Choroid plexus epithelial cell (primary cell): ENCODE results near the gene TMEM8B.
A peak's percentile ranks its signal among the peaks of the same experiment; 100 is the strongest.

ENCODE experiments used
- DNase-seq: peaks from one replicate; pipeline ENCODE4 v3.0.0-alpha.2; 2010; ENCODE audit warnings: low read depth
- H3K4me3 ChIP-seq: 2 replicates; pipeline ENCODE4 v1.5.1; 2011; ENCODE audit warnings: low read depth, mild to moderate bottlenecking, control low read depth, low read length, moderate library complexity
- CTCF ChIP-seq: conservative IDR thresholded peaks from 2 replicates; pipeline ENCODE4 v1.5.1; 2011; ENCODE audit warnings: low read depth, mild to moderate bottlenecking, control low read depth, inconsistent platforms, low read length, moderate library complexity

The TMEM8B gene

DNA sequence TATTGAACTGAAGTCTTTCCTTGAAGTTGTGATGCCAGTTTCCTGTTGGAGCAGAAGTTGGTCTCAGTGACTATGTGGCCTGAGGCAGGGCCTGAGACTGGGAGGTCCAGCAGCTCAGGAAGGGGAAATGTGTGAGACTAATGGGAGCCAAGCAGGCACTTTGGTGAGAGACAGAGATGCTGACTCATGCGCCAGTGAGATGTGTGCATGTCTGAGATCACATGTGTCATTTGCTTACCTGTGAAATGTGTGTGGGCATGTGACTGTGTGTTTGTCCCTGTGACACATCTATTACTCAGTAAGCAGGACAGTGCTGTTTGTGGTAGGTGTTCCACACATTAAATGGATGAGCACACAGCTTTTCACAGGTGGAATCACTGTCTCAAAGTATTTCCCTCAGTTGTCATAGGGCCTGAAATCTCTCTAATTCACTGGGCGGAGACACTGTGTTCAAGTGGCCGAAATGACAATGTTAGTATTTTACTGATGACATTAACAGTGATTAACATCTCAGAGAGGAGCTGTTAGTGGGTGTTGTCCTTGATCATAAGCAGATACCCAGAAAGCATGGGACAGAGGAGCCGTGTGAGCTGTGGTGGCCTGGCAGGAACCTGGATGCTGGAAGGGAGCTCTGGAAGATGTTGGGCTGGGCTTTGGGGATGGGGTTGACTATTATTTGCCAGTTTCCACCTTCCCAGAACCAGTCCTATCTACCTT, 30.2 kb upstream of the TMEM8B start:
- TF ChIP-seq CTCF: no peak
- no peak overlapping the region for H3K4me3 ChIP-seq
- DNase-seq: peak; percentile 14

DNA sequence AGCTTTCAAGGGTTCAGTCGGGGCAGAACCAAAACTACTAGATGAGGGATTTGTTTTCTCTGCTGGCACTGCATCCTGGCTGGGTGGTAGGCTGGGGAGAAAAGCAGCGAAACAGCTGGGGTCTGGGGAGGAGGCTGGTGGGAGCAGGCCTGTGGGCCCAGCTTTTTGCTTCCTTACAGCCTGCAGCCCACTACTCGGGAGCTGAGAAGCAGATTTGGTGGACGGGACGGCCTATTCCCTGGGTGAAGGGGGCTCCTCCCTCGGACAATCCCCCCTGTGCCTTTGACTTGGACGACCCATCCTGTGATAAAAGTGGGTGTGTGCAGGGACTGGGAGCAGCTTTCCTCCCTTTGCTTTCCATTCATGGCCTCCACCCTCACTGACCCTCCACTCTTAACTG, 28.5 kb upstream of the TMEM8B start:
- DNase-seq: no peak

DNA sequence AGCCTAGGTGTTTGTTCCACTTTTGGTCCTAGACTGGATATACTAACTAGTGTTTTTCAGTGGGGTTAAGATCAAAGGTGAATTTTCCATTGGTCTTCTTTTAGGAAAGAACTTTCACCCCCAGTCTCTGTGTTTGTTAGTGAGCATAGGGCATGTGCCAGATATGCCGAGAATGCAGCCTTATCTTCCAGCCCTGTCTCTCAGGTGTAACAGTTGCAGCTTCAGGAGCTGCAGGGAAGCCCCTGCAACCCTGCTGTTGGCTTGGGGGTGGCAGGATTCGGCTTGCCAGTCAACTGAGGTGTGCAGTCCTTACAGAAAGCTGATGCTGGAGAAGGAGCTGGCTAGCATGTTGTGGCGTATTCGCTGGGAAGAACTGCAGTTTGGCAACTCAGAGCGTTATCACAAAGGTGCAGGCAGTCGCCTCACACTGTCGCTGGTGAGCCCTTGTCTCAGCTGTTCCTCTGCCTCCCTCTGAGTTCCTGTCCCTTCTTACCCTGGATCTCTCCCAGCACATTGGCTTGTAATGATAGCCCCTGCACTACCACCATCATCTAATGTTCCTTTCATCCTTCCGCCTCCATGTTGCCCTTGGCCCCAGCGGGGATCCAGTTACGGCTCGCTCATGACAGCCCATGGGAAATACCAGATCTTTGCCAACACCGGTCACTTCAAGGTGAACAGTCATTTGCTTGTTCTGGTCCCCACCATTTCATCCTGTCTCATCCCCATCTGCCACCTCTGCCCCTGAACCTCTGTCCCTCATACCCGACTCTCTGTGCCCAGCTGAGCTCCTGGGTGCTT, 27.5 kb upstream of the TMEM8B start:
- no peak for TF ChIP-seq CTCF
- no peak for DNase-seq
- no peak overlapping the region for H3K4me3 ChIP-seq

More for the DNA sequence above, 28.5 kb upstream of the TMEM8B start:
- no peak for TF ChIP-seq CTCF
- H3K4me3 ChIP-seq: no peak overlapping the region

GRCh38 chr9:35806101-35806500, 22.9 kb upstream of the TMEM8B start:
- no peak for DNase-seq
- no peak overlapping the region for H3K4me3 ChIP-seq
- no peak for TF ChIP-seq CTCF

DNA sequence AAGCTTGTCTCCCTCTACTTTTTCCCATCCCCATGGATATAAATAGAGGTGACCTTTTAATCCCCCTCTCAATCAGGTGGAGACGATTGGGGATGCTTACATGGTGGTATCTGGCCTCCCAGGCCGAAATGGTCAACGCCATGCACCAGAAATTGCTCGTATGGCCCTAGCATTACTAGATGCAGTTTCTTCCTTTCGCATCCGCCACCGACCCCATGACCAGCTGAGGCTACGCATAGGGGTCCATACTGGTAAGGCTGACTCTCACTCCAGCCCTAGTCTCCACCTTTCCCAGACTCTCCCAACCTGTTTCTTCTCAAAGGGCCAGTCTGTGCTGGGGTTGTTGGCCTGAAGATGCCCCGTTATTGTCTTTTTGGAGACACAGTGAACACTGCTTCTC, 20.6 kb upstream of the TMEM8B start:
- DNase-seq: no peak
- no peak for TF ChIP-seq CTCF
- H3K4me3 ChIP-seq: no peak overlapping the region

DNA sequence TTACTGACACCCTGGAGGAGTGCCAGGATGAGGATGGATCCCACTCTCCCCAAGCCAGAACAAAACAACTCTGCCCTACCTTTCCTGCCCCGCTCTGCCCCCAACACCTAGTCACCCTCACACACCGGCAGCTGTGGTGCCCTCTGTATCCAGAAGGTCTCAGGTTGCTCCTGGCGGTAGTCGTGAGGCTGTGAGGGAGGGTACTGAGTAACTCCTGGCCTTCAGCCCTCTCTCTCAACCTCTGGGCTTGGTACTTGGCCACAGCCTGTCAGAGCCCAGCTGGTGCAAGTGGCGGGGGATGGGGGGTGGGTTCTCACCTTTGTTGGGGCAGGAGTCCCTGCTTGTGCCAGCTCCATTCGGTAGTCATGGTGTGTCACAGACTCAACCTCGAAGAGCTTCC, 18.9 kb upstream of the TMEM8B start:
- DNase-seq: no peak
- no peak overlapping the region for H3K4me3 ChIP-seq
- TF ChIP-seq CTCF: no peak
